ENCODE measurements around the gene FHOD3. TPM values are rescaled to one million over a fixed set of nuclear protein-coding genes. Genes with fewer than 3 reads are reported as not detected.

Gene FHOD3
- total RNA-seq, 1 donor from 2014 or later, result 5.6 TPM

DNA sequence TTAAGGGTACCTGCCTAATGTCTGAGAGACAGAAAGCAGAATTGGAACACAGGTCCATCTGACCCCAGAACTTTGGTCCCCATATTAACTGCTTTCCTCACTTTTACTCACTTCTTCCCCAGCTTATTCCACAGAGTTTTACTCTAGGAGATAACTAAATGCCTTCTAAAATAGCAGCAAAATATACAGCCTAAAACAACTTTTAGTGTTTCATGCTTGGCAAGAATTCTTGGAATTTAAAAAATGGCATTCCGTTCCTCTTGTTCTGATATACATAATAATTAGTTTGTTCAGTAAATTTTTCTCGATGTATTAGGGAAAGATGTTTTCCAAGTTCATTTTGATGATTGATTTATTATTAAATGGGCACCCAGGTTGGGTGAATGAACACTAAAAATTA lies 151.9 kb downstream of the FHOD3 start:
- Histone ChIP-seq H3K4me1 (no peaks in the 10 kb centered on the region), H3K4me3 (no peak overlapping the region), H3K27me3 (no peaks in the 10 kb centered on the region), H3K27ac (no peak overlapping the region), H3K36me3 (no peaks in the 10 kb centered on the region), H3K9me3 (no peaks in the 10 kb centered on the region)
- intact Hi-C loops (cut with DNase I), result no loop called here
- DNase-seq (ENCODE audit: extremely low spot score in 2 of 2), result no peak
- TF ChIP-seq POLR2AphosphoS5 (IDR thresholded peaks at IDR 0.05; ENCODE audit: insufficient read depth in 1 of 2, low read depth in 1 of 2) (no peak), CTCF (IDR thresholded peaks at IDR 0.05) (no peak), POLR2A (IDR thresholded peaks at IDR 0.05) (no peak)

DNA sequence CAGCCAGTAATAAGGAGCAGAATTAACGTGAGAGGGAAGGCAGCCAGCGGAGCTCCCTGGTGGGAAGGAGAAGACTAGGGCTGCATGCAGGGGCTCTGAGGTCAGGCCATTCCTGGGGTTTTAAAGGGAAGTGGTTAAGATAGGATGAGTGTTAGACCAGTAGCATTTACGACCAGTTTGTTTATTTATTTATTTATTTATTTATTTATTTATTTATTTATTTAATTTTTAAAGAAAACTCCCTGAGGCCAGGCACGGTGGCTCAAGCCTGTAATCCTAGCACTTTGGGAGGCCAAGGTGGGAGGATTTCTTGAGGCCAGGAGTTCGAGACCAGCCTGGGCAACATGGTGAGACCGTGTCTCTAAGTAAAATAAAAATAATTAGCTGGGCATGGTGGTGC lies 152.8 kb downstream of the FHOD3 start:
- Histone ChIP-seq H3K27me3 (no peaks in the 10 kb centered on the region), H3K4me1 (no peaks in the 10 kb centered on the region), H3K36me3 (no peaks in the 10 kb centered on the region), H3K4me3 (no peak overlapping the region), H3K27ac (no peak overlapping the region), H3K9me3 (no peaks in the 10 kb centered on the region)
- intact Hi-C loops (cut with DNase I), result no loop called here
- no peak for DNase-seq (ENCODE audit: extremely low spot score in 2 of 2)
- TF ChIP-seq POLR2A (IDR thresholded peaks at IDR 0.05) (no peak), POLR2AphosphoS5 (IDR thresholded peaks at IDR 0.05; ENCODE audit: insufficient read depth in 1 of 2, low read depth in 1 of 2) (no peak), CTCF (IDR thresholded peaks at IDR 0.05) (no peak)

GRCh38 chr18:36451454-36452251 lies 154.1 kb downstream of the FHOD3 start:
- Histone ChIP-seq H3K4me1 (no peaks in the 10 kb centered on the region), H3K27me3 (no peaks in the 10 kb centered on the region), H3K36me3 (no peaks in the 10 kb centered on the region), H3K4me3 (no peak overlapping the region), H3K27ac (no peak overlapping the region), H3K9me3 (no peaks in the 10 kb centered on the region)
- no peak for DNase-seq (ENCODE audit: extremely low spot score in 2 of 2)
- intact Hi-C loops (cut with DNase I), result no loop called here
- TF ChIP-seq POLR2AphosphoS5 (IDR thresholded peaks at IDR 0.05; ENCODE audit: insufficient read depth in 1 of 2, low read depth in 1 of 2), result no peak
- no peak for TF ChIP-seq POLR2A (IDR thresholded peaks at IDR 0.05)
- no peak for TF ChIP-seq CTCF (IDR thresholded peaks at IDR 0.05)

GRCh38 chr18:36454245-36454644 lies 156.7 kb downstream of the FHOD3 start:
- intact Hi-C loops (cut with DNase I), result no loop called here
- H3K4me1 ChIP-seq, result no peaks in the 10 kb centered on the region
- H3K4me3 ChIP-seq, result no peak overlapping the region
- DNase-seq (ENCODE audit: extremely low spot score in 2 of 2), result peak in 1 of 2 donors; percentile 54
- no peaks in the 10 kb centered on the region for H3K27me3 ChIP-seq
- H3K27ac ChIP-seq, result no peak overlapping the region
- H3K9me3 ChIP-seq, result no peaks in the 10 kb centered on the region
- H3K36me3 ChIP-seq, result no peaks in the 10 kb centered on the region
- TF ChIP-seq CTCF (IDR thresholded peaks at IDR 0.05) (no peak), POLR2A (IDR thresholded peaks at IDR 0.05) (no peak), POLR2AphosphoS5 (IDR thresholded peaks at IDR 0.05; ENCODE audit: insufficient read depth in 1 of 2, low read depth in 1 of 2) (no peak)

GRCh38 chr18:36454848-36455458 lies 157.4 kb downstream of the FHOD3 start:
- Histone ChIP-seq H3K4me1 (no peaks in the 10 kb centered on the region), H3K4me3 (no peak overlapping the region), H3K36me3 (no peaks in the 10 kb centered on the region), H3K27ac (no peak overlapping the region), H3K9me3 (no peaks in the 10 kb centered on the region), H3K27me3 (no peaks in the 10 kb centered on the region)
- intact Hi-C loops (cut with DNase I), result no loop called here
- DNase-seq (ENCODE audit: extremely low spot score in 2 of 2), result peak in 1 of 2 donors; percentile 37
- no peak for TF ChIP-seq POLR2AphosphoS5 (IDR thresholded peaks at IDR 0.05; ENCODE audit: insufficient read depth in 1 of 2, low read depth in 1 of 2)
- TF ChIP-seq POLR2A (IDR thresholded peaks at IDR 0.05), result no peak
- no peak for TF ChIP-seq CTCF (IDR thresholded peaks at IDR 0.05)
